ENCODE data around the gene BCORL1.

The BCORL1 gene

DNA sequence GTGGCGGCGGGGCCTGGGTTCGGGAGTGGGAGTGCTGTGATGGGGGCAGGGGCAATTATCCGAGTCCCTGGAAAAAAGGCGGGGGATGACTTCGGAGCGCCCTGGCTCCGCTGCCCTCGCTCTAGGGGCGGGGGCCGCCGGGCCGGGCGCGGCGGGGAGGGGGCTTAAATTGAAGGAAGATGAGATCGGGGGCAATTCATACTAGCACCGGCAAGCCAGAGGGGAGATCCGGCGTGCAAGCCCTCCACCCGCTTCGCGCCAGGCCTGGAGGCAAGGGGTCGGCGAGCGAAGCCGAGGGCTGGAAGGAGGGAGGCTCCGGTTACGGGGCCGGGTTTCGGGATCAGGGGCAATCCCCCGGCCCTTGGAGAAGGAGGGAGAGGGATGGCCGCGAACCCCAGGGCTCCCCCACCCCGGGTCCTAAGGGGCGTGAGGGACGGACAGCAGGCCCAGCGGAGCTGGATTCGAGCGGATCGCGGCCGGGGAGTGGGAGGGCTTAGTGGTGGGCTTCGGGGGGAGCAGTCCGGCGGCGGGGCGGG, 1.2 kb downstream of the BCORL1 start:
- Histone ChIP-seq H3K27me3 (ENCODE audit: low read depth, low read length) (no peaks in the 10 kb centered on the region), H2AFZ (ENCODE audit: low read depth, low read length) (no peak overlapping the region), H3K27ac (ENCODE audit: low read length) (no peak overlapping the region), H3K4me3 (ENCODE audit: low read length) (no peak overlapping the region), H3K4me1 (ENCODE audit: low read length) (peaks cover 8% of the 10 kb centered on the region; the same call in 1 of the 2 replicates), H4K20me1 (ENCODE audit: insufficient read depth, low read length) (peaks cover 23% of the 10 kb centered on the region), H3K4me2 (ENCODE audit: low read length) (no peak overlapping the region), H3K36me3 (replicated peaks; ENCODE audit: low read depth, low read length) (peaks cover under 1% of the 10 kb centered on the region), H3K79me2 (ENCODE audit: low read length) (peaks cover 19% of the 10 kb centered on the region), H3K9ac (ENCODE audit: low read length) (no peak overlapping the region), H3K9me3 (ENCODE audit: insufficient read depth, low read length) (no peaks in the 10 kb centered on the region)
- TF ChIP-seq CTCF (IDR thresholded peaks at IDR 0.05; ENCODE audit: low read depth, low read length), result no peak

- peak overlapping the region; percentile 94 for H3K4me2 ChIP-seq (ENCODE audit: low read length)
- H3K9ac ChIP-seq (ENCODE audit: low read length), result peak overlapping the region; percentile 43; the same call in 1 of the 2 replicates
- H3K27ac ChIP-seq (ENCODE audit: low read length), result no peak overlapping the region
- no peak for TF ChIP-seq CTCF (IDR thresholded peaks at IDR 0.05; ENCODE audit: low read depth, low read length)
- TF ChIP-seq EZH2phosphoT487 (IDR thresholded peaks at IDR 0.05; ENCODE audit: low read depth), result no peak
- H3K4me1 ChIP-seq (ENCODE audit: low read length), result peaks cover 8% of the 10 kb centered on the region; the same call in 1 of the 2 replicates
- H3K4me3 ChIP-seq (ENCODE audit: low read length), result no peak overlapping the region; the same call in 1 of the 2 replicates
- H3K79me2 ChIP-seq (ENCODE audit: low read length), result peaks cover 22% of the 10 kb centered on the region
- no peaks in the 10 kb centered on the region for H3K9me3 ChIP-seq (ENCODE audit: insufficient read depth, low read length)
- no peaks in the 10 kb centered on the region for H3K27me3 ChIP-seq (ENCODE audit: low read depth, low read length)
- H4K20me1 ChIP-seq (ENCODE audit: insufficient read depth, low read length), result peaks cover 26% of the 10 kb centered on the region
- peaks cover 3% of the 10 kb centered on the region for H3K36me3 ChIP-seq (replicated peaks; ENCODE audit: low read depth, low read length)
- H2AFZ ChIP-seq (ENCODE audit: low read depth, low read length), result no peak overlapping the region
Observed at GRCh38 chrX:129984111-129984958, 1.9 kb downstream of the BCORL1 start.

DNA sequence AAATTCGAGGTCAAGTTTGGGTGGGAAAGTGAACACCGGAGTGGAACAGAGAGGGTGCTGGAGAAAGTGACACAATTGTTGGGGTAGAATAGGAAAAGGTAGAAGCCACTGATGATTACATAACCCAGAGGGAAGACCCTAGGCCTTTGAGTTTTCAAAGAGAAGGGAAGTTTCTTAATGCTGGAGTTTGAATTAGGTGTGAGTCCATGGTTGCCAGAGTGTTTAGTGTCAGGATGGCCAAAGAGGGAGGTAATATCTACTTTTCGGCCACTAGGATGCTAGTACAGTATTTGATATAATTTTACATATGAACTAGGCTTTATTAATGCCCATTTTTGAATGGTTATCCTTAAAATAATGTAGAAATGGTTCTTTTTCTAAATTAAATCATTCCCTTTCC, 5.4 kb downstream of the BCORL1 start:
- no peak overlapping the region for H3K27ac ChIP-seq (ENCODE audit: low read length)
- peaks cover 19% of the 10 kb centered on the region for H3K79me2 ChIP-seq (ENCODE audit: low read length)
- no peak overlapping the region for H3K4me3 ChIP-seq (ENCODE audit: low read length)
- no peaks in the 10 kb centered on the region for H3K9me3 ChIP-seq (ENCODE audit: insufficient read depth, low read length)
- no peak for TF ChIP-seq CTCF (IDR thresholded peaks at IDR 0.05; ENCODE audit: low read depth, low read length)
- TF ChIP-seq EZH2phosphoT487 (IDR thresholded peaks at IDR 0.05; ENCODE audit: low read depth), result no peak
- H3K9ac ChIP-seq (ENCODE audit: low read length), result no peak overlapping the region
- H4K20me1 ChIP-seq (ENCODE audit: insufficient read depth, low read length), result peaks cover 26% of the 10 kb centered on the region
- H3K4me1 ChIP-seq (ENCODE audit: low read length), result peaks cover 8% of the 10 kb centered on the region; the same call in 1 of the 2 replicates
- no peak overlapping the region for H3K4me2 ChIP-seq (ENCODE audit: low read length)
- no peak overlapping the region for H2AFZ ChIP-seq (ENCODE audit: low read depth, low read length)
- H3K36me3 ChIP-seq (replicated peaks; ENCODE audit: low read depth, low read length), result peaks cover 3% of the 10 kb centered on the region
- no peaks in the 10 kb centered on the region for H3K27me3 ChIP-seq (ENCODE audit: low read depth, low read length)

DNA sequence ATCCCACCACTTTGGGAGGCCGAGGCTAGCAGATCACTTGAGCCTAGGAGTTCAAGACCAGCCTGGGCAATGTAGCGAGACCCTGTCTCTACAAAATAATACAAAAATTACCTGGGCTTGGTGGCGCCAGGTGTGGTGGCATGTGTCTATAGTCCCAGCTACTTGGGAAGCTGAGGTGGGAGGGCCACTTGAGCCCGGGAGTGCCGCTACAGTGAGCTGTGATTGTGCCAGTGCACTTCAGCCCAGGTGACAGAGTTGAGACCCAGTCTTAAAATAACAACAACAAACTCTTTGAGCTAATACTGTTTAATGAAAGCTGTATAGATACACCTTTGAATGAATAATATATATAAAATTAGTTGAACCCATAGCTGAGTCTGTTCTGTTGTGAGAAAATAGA, 9.7 kb downstream of the BCORL1 start:
- Histone ChIP-seq H3K27ac (ENCODE audit: low read length) (no peak overlapping the region), H3K36me3 (replicated peaks; ENCODE audit: low read depth, low read length) (peaks cover 3% of the 10 kb centered on the region), H3K4me2 (ENCODE audit: low read length) (no peak overlapping the region), H3K9ac (ENCODE audit: low read length) (no peak overlapping the region), H3K79me2 (ENCODE audit: low read length) (peaks cover 7% of the 10 kb centered on the region), H3K9me3 (ENCODE audit: insufficient read depth, low read length) (no peaks in the 10 kb centered on the region), H3K4me3 (ENCODE audit: low read length) (no peak overlapping the region), H4K20me1 (ENCODE audit: insufficient read depth, low read length) (peaks cover 20% of the 10 kb centered on the region), H3K27me3 (ENCODE audit: low read depth, low read length) (no peaks in the 10 kb centered on the region), H3K4me1 (ENCODE audit: low read length) (0 out of 2 replicates have a peak, but pooled peaks cover 3% of the 10 kb centered on the region), H2AFZ (ENCODE audit: low read depth, low read length) (no peak overlapping the region)
- no peak for TF ChIP-seq CTCF (IDR thresholded peaks at IDR 0.05; ENCODE audit: low read depth, low read length)
- no peak for TF ChIP-seq EZH2phosphoT487 (IDR thresholded peaks at IDR 0.05; ENCODE audit: low read depth)

Measured in OCI-LY3 (cell line).